GM12875 (cell line): ENCODE results near the gene NFKB1.

Experiments used
- H3K4me3 ChIP-seq: one replicate; pipeline ENCODE4 v1.5.1; 2011; ENCODE audit warnings: low read depth, low read length, control low read depth
- CTCF ChIP-seq: IDR thresholded peaks from 2 replicates; pipeline ENCODE4 v1.5.1; 2011; ENCODE audit warnings: low read depth, mild to moderate bottlenecking, control low read depth, inconsistent platforms, low read length, moderate library complexity, borderline replicate concordance; ENCODE audit not compliant: insufficient read depth

NFKB1 gene

GRCh38 chr4:102575369-102576129 lies 74.4 kb downstream of the NFKB1 start:
- TF ChIP-seq CTCF: no peak
- no peak overlapping the region for H3K4me3 ChIP-seq

DNA sequence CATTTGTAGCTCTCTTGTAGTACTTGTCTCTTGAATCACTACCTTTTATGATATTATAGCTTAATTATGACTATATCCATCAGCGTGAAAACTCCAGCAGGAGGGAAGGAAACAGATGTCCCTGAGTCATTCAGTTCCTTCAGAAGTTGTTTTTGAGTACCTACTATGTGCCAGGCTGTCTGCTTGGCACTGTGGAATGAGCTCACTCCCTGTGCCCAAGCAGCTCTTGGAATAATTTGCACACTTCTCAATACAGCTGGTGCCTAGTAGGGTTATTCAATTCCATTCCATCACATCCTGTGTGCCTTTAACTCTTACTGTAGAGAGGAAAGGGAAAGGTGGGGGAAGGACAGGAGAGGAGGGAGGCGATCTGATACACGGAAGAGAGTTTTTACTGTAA lies 77.1 kb downstream of the NFKB1 start:
- H3K4me3 ChIP-seq: no peak overlapping the region
- TF ChIP-seq CTCF: no peak

DNA sequence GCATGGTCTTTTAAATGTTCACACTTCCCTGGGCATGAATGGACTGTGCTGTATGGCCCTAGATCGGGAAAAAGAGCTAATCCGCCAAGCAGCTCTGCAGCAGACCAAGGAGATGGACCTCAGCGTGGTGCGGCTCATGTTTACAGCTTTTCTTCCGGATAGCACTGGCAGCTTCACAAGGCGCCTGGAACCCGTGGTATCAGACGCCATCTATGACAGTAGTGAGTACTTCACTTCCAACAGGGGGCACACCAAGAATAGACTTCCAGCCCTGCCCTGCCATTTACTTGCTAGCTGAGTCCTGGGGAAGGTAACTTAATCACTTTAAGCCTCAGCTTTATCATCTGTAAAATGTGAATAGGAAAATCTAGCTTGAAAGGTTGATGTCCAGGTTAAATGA lies 77.7 kb downstream of the NFKB1 start:
- no peak for TF ChIP-seq CTCF
- H3K4me3 ChIP-seq: no peak overlapping the region

GRCh38 chr4:102579794-102580462 lies 78.8 kb downstream of the NFKB1 start:
- TF ChIP-seq CTCF: no peak
- no peak overlapping the region for H3K4me3 ChIP-seq

DNA sequence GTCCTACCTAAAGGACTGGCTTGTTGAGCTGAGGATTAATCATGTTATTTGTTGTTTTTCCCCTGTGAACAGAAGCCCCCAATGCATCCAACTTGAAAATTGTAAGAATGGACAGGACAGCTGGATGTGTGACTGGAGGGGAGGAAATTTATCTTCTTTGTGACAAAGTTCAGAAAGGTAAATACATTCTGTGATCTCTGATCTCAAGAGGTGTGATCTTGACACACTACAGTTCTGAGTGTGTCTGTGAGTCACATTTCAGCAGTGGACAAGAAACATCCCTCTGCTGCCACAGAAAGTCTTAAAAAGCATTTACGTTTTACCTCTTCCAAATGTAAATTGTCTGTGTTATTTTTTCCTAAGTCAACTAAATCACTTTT lies 79.3 kb downstream of the NFKB1 start:
- no peak overlapping the region for H3K4me3 ChIP-seq
- TF ChIP-seq CTCF: no peak

DNA sequence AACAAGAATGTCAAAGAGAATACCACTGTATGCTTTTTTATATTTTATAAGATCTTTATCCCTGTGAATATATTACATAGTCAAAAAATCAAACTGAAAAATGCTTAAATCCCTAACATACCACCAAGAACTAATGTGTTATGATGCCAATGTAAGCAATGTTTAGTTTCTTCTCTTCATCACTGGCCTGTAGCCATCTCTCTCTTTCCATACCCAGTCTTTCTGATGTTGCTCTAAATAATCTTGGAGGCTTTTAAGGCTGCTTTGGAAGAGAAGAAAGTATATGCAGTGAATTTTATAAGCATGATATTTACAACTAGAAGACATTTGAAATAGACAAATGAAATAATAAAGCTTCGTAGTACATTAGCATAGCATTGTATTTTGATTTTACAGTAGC lies 82.9 kb downstream of the NFKB1 start:
- H3K4me3 ChIP-seq: no peak overlapping the region
- no peak for TF ChIP-seq CTCF

DNA sequence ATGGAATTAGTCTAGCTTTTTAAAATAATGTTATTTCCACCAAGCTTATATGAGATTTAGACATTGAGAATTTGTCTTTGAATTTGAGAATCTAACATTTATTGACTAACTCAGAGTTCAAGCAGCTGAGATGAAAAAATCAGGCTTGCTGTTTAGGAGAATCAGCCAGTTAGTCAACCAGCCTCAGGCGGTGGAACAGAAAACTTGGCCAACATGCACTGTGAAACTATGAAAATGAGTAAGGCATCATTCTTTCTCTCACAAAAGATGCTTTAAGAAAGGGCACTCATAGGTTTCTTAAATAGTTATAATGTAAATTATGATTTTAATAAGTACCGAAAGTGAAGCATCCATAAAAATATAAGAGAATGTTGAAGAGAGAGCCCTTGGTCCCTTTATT lies 84.2 kb downstream of the NFKB1 start:
- no peak for TF ChIP-seq CTCF
- no peak overlapping the region for H3K4me3 ChIP-seq
